HepG2 (cell line): Measurements from ENCODE around the gene RPP21. TPM values are rescaled to one million over a fixed set of nuclear protein-coding genes. Genes with fewer than 3 reads are reported as not detected.

Source experiments
- AGO1 ChIP-seq: fragments of 200-400 bp; formaldehyde crosslinking; IDR thresholded peaks from 2 replicates; pipeline ENCODE4 v1.6.1; 2017; ENCODE audit warnings: mild to moderate bottlenecking, low read depth, low read length, moderate library complexity; ENCODE audit not compliant: poor library complexity, severe bottlenecking
- CBFB ChIP-seq: sonication (generic); formaldehyde crosslinking; IDR thresholded peaks from 2 replicates; pipeline ENCODE4 v1.4.0; 2020; ENCODE audit warnings: missing genetic modification reagents
- FOSL2 ChIP-seq: sonication (generic); formaldehyde crosslinking; IDR thresholded peaks from 2 replicates; pipeline ENCODE4 v1.4.0; 2020; ENCODE audit warnings: missing genetic modification reagents
- GABPA ChIP-seq, 2 experiments: IDR thresholded peaks; 2 replicates each; pipeline ENCODE4 v1.6.1; 2011 to 2016; ENCODE audit warnings: low read depth in 2 of 2, low read length in 1 of 2, missing biosample characterization in 1 of 2, missing genetic modification characterization in 1 of 2
- HNRNPUL1 ChIP-seq: fragments of 200-400 bp; formaldehyde crosslinking; IDR thresholded peaks from 2 replicates; pipeline ENCODE4 v1.6.1; 2017; ENCODE audit warnings: low read depth, mild to moderate bottlenecking, low read length, moderate library complexity
- KDM3A ChIP-seq: IDR thresholded peaks from 2 replicates; pipeline ENCODE4 v1.6.1; 2018; ENCODE audit warnings: low read depth, missing compliant biosample characterization
- KLF12 ChIP-seq: sonication (generic); formaldehyde crosslinking; IDR thresholded peaks from 2 replicates; pipeline ENCODE4 v1.4.0; 2020; ENCODE audit warnings: missing genetic modification reagents, borderline replicate concordance
- KMT2A ChIP-seq: sonication (generic); formaldehyde crosslinking; IDR thresholded peaks from 2 replicates; pipeline ENCODE4 v1.4.0; 2020; ENCODE audit warnings: missing genetic modification reagents
- MLX ChIP-seq: IDR thresholded peaks from 2 replicates; pipeline ENCODE4 v1.6.1; 2016
- PAWR ChIP-seq: sonication (generic); formaldehyde crosslinking; IDR thresholded peaks from 2 replicates; pipeline ENCODE4 v1.4.0; 2020; ENCODE audit warnings: missing genetic modification reagents, mild to moderate bottlenecking, borderline replicate concordance
- PLSCR1 ChIP-seq: sonication (generic); formaldehyde crosslinking; IDR thresholded peaks from 2 replicates; pipeline ENCODE4 v1.5.0; 2020; ENCODE audit warnings: missing genetic modification reagents, mild to moderate bottlenecking, borderline replicate concordance
- RCOR2 ChIP-seq: IDR thresholded peaks from 2 replicates; pipeline ENCODE4 v1.6.1; 2016; ENCODE audit warnings: missing biosample characterization, missing genetic modification reagents
- REST ChIP-seq, 2 experiments: IDR thresholded peaks; 2 replicates each; pipeline ENCODE4 v1.6.1; 2011 to 2012; ENCODE audit warnings: low read length in 2 of 2, borderline replicate concordance in 1 of 2, low read depth in 1 of 2, mild to moderate bottlenecking in 1 of 2, moderate library complexity in 1 of 2
- SAFB2 ChIP-seq: sonication (generic); formaldehyde crosslinking; IDR thresholded peaks from 2 replicates; pipeline ENCODE4 v1.5.1; 2020; ENCODE audit warnings: missing genetic modification reagents, low read depth, mild to moderate bottlenecking, borderline replicate concordance
- SMARCC2 ChIP-seq: fragments of 450-650 bp; IDR thresholded peaks from 2 replicates; pipeline ENCODE4 v1.6.1; 2017; ENCODE audit warnings: antibody characterized with exemption, mild to moderate bottlenecking
- TGIF2 ChIP-seq: IDR thresholded peaks from 2 replicates; pipeline ENCODE4 v1.6.1; 2016; ENCODE audit warnings: control low read depth, missing compliant biosample characterization
- WIZ ChIP-seq: sonication (generic); formaldehyde crosslinking; IDR thresholded peaks from 2 replicates; pipeline ENCODE4 v1.5.1; 2020; ENCODE audit warnings: mild to moderate bottlenecking, missing genetic modification reagents
- XBP1 ChIP-seq: sonication (generic); formaldehyde crosslinking; IDR thresholded peaks from 2 replicates; pipeline ENCODE4 v1.5.0; 2020; ENCODE audit warnings: missing genetic modification reagents
- ZBTB42 ChIP-seq: sonication (generic); formaldehyde crosslinking; IDR thresholded peaks from 2 replicates; pipeline ENCODE4 v1.5.0; 2020; ENCODE audit warnings: mild to moderate bottlenecking, missing genetic modification reagents
- ZEB1 ChIP-seq: IDR thresholded peaks from 2 replicates; pipeline ENCODE4 v1.6.1; 2012; ENCODE audit warnings: mild to moderate bottlenecking, low read depth, inconsistent platforms; ENCODE audit not compliant: insufficient replicate concordance
- ZNF562 ChIP-seq: sonication (generic); formaldehyde crosslinking; IDR thresholded peaks from 2 replicates; pipeline ENCODE4 v1.8.0; 2022; ENCODE audit warnings: missing genetic modification reagents, borderline replicate concordance
- ZNF614 ChIP-seq: IDR thresholded peaks from 2 replicates; pipeline ENCODE4 v1.6.1; 2018; ENCODE audit warnings: missing biosample characterization, missing genetic modification reagents, inconsistent platforms, borderline replicate concordance
- ZNF761 ChIP-seq: sonication (generic); formaldehyde crosslinking; conservative IDR thresholded peaks from 2 replicates; pipeline ENCODE4 v1.4.0; 2020; ENCODE audit warnings: mild to moderate bottlenecking, missing genetic modification reagents
- ZSCAN31 ChIP-seq: sonication (generic); formaldehyde crosslinking; IDR thresholded peaks from 2 replicates; pipeline ENCODE4 v1.5.0; 2020; ENCODE audit warnings: low read depth, mild to moderate bottlenecking, missing genetic modification reagents
- ZZZ3 ChIP-seq: sonication (generic); formaldehyde crosslinking; IDR thresholded peaks from 2 replicates; pipeline ENCODE4 v1.4.0; 2020; ENCODE audit warnings: missing genetic modification reagents, mild to moderate bottlenecking, borderline replicate concordance
- polyA plus RNA-seq, 8 experiments: library from polyadenylated mRNA; depleted of rRNA in 3 of 8; stranded (reverse) in 7 of 8; unstranded in 1 of 8; fragments of >200 nt; fragmentation: Illumina TruSeq in 4 of 8; extraction: Trizol in 4 of 8; gene quantifications; 2 replicates each; pipeline versions ENCODE4 v1.2.1 to v1.2.3, GENCODE V29; 2011 to 2016; ENCODE audit warnings: low read depth in 4 of 8, missing spikeins in 1 of 8, mixed read lengths in 1 of 8; ENCODE audit not compliant: insufficient read depth in 1 of 8
- total RNA-seq, 5 experiments: library from RNA; depleted of rRNA; stranded (reverse); fragments of >200 nt; fragmentation: Illumina TruSeq; extraction: Trizol; gene quantifications; 2 replicates each; pipeline ENCODE4 v1.2.3, GENCODE V29; 2016; ENCODE audit warnings: low read depth in 1 of 5
- TF ChIP-seq, protein P1 (sequence below): sonication (generic); formaldehyde crosslinking; IDR thresholded peaks from 2 replicates; pipeline ENCODE4 v1.8.1; 2023; ENCODE audit warnings: missing genetic modification reagents, mild to moderate bottlenecking, borderline replicate concordance

The RPP21 gene
- total and polyA plus RNA-seq, 2 of the 13 experiments (the other 11 are each of a cell fraction or from before 2014, with no cell fraction given): 53.1 to 72.3 TPM

DNA sequence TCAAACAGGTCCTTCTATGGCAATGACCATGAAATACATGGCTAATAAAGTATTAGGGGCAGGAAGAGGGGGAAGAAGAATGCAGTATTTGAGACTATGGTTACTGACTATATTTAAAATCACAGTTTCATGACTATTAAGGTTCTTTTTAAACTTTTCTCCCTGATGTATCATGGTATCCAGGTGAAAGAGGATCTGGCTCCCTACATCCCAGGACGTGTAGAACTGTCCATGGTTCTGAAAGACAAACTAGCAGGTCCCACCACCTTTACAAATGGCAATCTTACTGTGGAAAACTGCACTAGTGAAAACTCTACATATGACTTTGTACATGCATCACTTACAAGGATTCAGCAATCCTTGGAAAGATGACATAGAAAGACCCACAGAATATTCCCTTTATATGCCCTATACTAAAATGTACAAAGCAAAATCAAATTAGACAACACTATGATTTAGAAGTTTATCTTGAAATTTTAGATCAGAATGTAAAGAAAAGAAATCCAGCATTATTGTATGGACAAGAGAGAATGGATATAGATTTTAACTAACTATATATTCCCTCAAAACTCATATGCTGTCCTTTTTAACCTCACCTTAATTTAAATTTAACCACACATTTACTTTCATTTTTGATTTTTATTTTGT, 33.5 kb downstream of the RPP21 start (continued):
- TF ChIP-seq REST (IDR thresholded peaks at IDR 0.05; ENCODE audit: borderline replicate concordance in 1 of 2, low read depth in 1 of 2, low read length in 2 of 2) (peak; percentile 85 to 99), TGIF2 (0 out of 2 replicates have a peak, but pooled peaks have one; percentile 78), KLF12 (CRISPR knock-in tag) (no peak), ZSCAN31 (CRISPR knock-in tag) (no peak), RCOR2 (CRISPR knock-in tag) (no peak), PAWR (CRISPR knock-in tag) (no peak), PLSCR1 (CRISPR knock-in tag) (no peak), ZNF761 (CRISPR knock-in tag) (no peak), ZEB1 (no peak), KMT2A (CRISPR knock-in tag) (no peak), ZNF614 (CRISPR knock-in tag) (0 out of 2 replicates have a peak, but pooled peaks have one; percentile 36), XBP1 (CRISPR knock-in tag) (peak; percentile 68; the same call in 1 of the 2 replicates), FOSL2 (no peak), SMARCC2 (no peak), WIZ (CRISPR knock-in tag) (peak; percentile 87; the same call in 1 of the 2 replicates), KDM3A (CRISPR knock-in tag) (no peak), ZBTB42 (no peak), GABPA (IDR thresholded peaks at IDR 0.05; ENCODE audit: low read depth, low read length) (no peak), GABPA (CRISPR knock-in tag; IDR thresholded peaks at IDR 0.05; ENCODE audit: low read depth) (0 out of 2 replicates have a peak, but pooled peaks have one; percentile 13), CBFB (no peak), MLX (CRISPR knock-in tag) (peak; percentile 24; the same call in 1 of the 2 replicates), HNRNPUL1 (no peak), ZZZ3 (CRISPR knock-in tag) (no peak), ZNF562 (no peak), AGO1 (no peak), SAFB2 (CRISPR knock-in tag) (no peak)
- TF ChIP-seq, protein P1, sequence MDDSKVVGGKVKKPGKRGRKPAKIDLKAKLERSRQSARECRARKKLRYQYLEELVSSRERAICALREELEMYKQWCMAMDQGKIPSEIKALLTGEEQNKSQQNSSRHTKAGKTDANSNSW: no peak
